A549 (cell line): ENCODE data around the gene TTYH3.
"Not testable (repeated sequence)": the region's sequence is repeated elsewhere in the genome, so short reads cannot be mapped to it uniquely, and the experiment has no call there.

Source experiments
- CBX8 ChIP-seq: fragments of 200-600 bp; sonication (generic); IDR thresholded peaks from 2 replicates; pipeline ENCODE4 v1.6.1; 2016
- ESRRA ChIP-seq: fragments of 150-350 bp; IDR thresholded peaks from 2 replicates; pipeline ENCODE4 v1.6.1; 2014; ENCODE audit warnings: mild to moderate bottlenecking, low read length, borderline replicate concordance
- KDM1A ChIP-seq: fragments of 200-600 bp; sonication (generic); IDR thresholded peaks from 2 replicates; pipeline ENCODE4 v1.6.1; 2016; ENCODE audit warnings: low read depth, mild to moderate bottlenecking
- NFE2L2 ChIP-seq: fragments of 150-350 bp; conservative IDR thresholded peaks from 2 replicates; pipeline ENCODE4 v1.6.1; 2014; ENCODE audit warnings: low read length
- POLR2A ChIP-seq: IDR thresholded peaks from 2 replicates; pipeline ENCODE4 v1.6.1; 2012; ENCODE audit warnings: mild to moderate bottlenecking, low read length
- RAD21 ChIP-seq, 2 experiments: fragments of >200 bp in 1 of 2; sonication (Bioruptor Twin) in 1 of 2; formaldehyde crosslinking in 1 of 2; IDR thresholded peaks in 1 of 2; conservative IDR thresholded peaks in 1 of 2; 2 replicates in 1 of 2; 3 replicates in 1 of 2; pipeline ENCODE4 v1.6.1; 2012 to 2018; ENCODE audit warnings: inconsistent platforms in 1 of 2
- TF ChIP-seq, protein P1 (sequence below): fragments of >200 bp; sonication (Bioruptor Twin); formaldehyde crosslinking; IDR thresholded peaks from 3 replicates; pipeline ENCODE4 v1.5.1; 2016
- TF ChIP-seq, protein P2 (sequence below): fragments of 150-350 bp; IDR thresholded peaks from 2 replicates; pipeline ENCODE4 v1.6.1; 2014; ENCODE audit warnings: low read depth, mild to moderate bottlenecking, low read length
- TF ChIP-seq, protein P3 (sequence below): IDR thresholded peaks from 2 replicates; pipeline ENCODE4 v1.6.1; 2012

DNA sequence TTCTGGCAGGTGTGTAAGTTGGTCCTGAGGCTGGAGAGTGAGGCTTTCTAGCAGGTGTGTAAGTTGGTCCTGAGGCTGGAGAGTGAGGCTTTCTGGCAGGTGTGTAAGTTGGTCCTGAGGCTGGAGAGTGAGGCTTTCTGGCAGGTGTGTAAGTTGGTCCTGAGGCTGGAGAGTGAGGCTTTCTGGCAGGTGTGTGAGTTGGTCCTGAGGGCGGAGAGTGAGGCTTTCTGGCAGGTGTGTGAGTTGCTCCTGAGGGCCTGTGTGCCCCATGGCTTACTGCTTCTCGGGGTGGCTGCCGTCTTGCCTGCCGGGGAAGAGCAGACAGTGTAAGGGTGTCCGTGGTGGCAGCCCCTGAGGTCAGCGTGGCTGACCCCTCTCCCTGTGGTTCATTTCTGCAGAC lies 22.1 kb upstream of the TTYH3 start:
- not testable (repeated sequence) for TF ChIP-seq POLR2A; RAD21 (conservative IDR thresholded peaks at IDR 0.05 in 1 of 2, IDR thresholded peaks at IDR 0.05 in 1 of 2); CBX8; ESRRA; KDM1A; NFE2L2
- TF ChIP-seq, protein P1, sequence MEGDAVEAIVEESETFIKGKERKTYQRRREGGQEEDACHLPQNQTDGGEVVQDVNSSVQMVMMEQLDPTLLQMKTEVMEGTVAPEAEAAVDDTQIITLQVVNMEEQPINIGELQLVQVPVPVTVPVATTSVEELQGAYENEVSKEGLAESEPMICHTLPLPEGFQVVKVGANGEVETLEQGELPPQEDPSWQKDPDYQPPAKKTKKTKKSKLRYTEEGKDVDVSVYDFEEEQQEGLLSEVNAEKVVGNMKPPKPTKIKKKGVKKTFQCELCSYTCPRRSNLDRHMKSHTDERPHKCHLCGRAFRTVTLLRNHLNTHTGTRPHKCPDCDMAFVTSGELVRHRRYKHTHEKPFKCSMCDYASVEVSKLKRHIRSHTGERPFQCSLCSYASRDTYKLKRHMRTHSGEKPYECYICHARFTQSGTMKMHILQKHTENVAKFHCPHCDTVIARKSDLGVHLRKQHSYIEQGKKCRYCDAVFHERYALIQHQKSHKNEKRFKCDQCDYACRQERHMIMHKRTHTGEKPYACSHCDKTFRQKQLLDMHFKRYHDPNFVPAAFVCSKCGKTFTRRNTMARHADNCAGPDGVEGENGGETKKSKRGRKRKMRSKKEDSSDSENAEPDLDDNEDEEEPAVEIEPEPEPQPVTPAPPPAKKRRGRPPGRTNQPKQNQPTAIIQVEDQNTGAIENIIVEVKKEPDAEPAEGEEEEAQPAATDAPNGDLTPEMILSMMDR = not testable (repeated sequence)
- TF ChIP-seq, protein P2, sequence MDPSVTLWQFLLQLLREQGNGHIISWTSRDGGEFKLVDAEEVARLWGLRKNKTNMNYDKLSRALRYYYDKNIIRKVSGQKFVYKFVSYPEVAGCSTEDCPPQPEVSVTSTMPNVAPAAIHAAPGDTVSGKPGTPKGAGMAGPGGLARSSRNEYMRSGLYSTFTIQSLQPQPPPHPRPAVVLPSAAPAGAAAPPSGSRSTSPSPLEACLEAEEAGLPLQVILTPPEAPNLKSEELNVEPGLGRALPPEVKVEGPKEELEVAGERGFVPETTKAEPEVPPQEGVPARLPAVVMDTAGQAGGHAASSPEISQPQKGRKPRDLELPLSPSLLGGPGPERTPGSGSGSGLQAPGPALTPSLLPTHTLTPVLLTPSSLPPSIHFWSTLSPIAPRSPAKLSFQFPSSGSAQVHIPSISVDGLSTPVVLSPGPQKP = not testable (repeated sequence)
- TF ChIP-seq, protein P3, sequence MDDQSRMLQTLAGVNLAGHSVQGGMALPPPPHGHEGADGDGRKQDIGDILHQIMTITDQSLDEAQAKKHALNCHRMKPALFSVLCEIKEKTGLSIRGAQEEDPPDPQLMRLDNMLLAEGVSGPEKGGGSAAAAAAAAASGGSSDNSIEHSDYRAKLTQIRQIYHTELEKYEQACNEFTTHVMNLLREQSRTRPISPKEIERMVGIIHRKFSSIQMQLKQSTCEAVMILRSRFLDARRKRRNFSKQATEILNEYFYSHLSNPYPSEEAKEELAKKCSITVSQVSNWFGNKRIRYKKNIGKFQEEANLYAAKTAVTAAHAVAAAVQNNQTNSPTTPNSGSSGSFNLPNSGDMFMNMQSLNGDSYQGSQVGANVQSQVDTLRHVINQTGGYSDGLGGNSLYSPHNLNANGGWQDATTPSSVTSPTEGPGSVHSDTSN = not testable (repeated sequence)
